ENCODE data around the gene C4orf36.
"Not testable (repeated sequence)": the region's sequence is repeated elsewhere in the genome, so short reads cannot be mapped to it uniquely, and the experiment has no call there.

The C4orf36 gene

DNA sequence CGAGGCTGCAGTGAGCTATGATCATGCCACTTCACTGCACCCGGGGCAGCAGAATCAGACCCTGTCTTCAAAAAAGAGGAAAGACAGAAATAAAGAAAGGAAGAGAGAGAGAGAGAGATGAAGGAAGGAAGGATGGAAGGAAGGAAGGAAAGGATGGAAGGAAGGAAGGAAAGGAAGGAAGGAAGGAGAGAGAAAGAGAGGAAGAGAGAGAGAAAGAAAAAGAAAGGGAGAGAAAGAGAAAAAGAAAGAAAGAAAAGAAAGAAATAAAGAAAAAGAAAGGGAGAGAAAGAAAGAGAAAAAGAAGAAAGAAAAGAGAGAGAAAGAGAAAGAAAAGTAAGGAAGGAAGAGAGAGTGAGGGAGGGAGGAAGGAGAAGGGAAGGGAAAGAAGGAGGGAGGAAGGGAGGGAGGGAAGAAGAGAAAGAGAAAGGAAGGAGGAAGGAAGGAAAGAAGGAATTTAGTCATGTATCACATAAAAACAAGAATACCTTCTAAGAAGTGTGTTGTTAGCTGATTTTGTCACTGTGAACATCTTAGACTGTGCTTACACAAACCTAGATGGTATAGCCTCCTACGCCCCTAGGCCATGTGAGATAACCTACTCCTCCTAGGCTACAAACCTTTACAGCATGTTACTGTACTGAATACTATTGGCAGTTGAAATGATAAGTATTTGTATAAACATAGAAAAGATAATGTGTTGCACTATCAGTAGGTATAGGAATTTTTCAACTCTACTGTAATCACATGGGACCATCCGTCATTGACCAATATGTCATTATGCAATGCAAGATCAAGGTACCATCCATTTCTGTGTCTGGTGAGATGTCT is 25.2 kb upstream of the C4orf36 start:
- no peak for DNase-seq (ENCODE audit: low spot score)

DNA sequence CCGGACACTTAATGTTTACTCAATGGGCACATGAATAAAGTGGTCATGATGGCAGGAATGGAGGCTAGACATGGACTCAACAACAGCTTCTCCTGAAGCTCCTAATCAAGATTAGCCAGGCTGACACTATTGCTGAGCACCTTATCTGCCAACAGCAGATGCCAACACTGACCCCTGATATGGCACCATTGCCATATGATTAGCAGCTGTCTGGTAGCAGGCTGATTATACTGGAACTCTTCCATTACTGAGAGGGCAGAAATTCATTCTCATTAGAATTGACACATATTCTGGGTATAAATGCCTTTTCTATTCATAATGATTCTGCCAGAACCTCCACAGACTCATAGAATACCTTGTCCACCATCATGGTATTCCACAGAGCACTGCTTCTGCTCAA is 24.2 kb upstream of the C4orf36 start:
- DNase-seq (ENCODE audit: low spot score) = no peak

DNA sequence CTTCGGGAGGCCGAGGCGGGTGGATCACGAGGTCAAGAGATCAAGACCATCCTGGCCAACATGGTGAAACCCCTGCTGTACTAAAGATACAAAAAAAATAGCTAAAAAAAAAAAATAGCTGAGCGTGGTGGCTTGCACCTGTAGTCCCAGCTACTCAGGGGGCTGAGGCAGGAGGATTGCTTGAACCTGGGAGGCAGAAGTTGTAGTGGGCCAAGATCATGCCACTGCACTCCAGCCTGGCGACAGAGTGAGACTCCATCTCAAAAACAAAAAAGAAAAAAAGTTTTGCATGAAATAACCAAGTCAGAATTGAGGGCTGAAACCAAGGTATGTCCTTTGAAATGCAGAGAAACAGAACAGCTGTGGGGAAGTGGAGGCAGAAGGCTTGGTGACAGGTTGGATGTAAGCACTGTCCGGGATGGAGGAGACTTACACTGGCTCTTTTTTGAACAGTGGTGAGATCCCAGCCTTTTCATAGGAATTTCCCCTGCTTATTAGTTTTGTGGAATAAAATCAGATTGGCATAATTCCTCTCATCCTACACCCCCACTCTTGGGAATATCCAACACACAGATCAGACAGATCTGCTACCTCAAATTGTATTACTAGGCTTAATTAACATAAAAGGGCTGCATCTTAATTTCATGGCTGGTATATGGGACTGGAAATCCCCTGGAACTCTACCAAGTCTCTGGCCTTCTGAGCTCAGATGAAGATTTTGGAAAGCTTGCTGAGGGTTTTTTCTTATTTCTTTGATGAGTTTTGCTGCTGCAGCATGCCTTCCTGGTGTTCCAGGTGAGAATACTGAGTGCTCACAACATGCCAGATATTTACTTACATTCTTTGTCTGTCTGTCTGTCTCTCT is 18.8 kb upstream of the C4orf36 start:
- no peak for DNase-seq (ENCODE audit: low spot score)

DNA sequence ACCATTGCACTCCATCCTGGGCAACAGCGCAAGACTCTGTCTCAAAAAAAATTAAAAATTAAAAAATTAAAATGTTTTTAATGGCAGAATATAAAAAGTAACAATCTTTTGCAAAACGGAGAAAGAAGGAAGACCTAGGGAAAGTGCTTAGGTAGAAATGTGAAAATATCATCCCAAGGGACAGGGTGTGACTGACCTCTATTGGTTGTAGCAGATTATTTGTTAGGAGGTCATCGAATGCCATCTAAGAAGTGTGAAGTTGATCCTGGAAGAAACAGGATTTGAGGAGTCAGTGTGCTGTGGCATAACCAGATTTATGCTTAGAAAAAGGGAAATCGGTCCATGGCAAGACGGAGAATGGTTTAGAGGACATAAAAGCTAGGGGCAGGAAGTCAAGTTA is 18.1 kb upstream of the C4orf36 start:
- no peak for DNase-seq (ENCODE audit: low spot score)

DNA sequence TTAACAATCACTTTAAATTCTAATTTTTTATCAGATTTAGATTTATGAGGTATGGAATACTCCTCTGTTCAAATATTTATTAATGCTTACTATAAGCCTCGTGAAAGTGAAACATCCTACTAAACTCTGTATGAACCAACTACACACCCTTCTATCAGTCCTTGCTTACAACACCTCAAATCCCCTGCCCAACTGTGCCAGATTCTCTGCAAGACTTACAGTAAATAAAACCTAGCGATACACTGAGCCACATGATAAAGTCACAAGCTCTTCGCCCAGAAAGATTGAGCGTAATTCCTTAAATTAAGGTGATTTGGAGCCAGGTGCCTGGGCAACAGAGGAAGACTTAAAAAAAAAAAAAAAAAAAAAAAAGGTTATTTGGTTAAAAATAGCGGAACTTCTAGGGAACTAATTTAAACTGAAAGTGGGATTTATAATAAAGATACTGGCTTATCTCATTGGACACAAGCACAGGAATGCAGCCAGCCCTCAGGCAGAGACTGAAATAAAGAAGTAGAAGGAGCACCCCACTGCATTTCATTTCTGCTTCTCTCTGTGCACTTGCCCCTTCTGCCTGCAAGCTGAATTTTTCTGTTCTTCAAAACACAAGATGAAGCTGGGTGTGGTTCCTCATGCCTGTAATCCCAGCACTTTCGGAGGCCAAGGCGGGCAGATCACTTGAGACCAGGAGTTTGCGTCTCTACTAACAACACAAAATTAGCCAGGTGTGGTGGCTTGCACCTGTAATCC is 17.5 kb upstream of the C4orf36 start:
- no peak for DNase-seq (ENCODE audit: low spot score)

DNA sequence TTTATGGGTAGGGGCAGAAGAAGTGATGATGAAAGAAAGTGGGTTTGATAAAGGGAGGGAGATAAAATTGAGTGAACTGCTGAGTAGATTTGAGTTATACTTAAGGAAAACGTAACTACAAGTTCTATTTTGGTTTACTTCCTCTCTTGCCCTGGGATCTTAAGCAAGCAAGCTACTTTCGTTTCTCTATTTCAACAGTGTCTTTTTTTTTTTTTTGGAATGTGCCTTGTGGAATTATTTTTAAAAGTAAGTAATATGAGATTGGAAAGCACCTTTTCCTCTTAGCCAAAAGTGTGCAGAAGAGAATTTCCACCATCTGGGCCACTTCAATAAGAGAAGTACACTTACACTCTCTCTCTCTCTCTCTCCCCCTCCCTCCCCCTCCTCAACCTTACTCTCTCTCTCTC is 16.0 kb upstream of the C4orf36 start:
- no peak for DNase-seq (ENCODE audit: low spot score)

DNA sequence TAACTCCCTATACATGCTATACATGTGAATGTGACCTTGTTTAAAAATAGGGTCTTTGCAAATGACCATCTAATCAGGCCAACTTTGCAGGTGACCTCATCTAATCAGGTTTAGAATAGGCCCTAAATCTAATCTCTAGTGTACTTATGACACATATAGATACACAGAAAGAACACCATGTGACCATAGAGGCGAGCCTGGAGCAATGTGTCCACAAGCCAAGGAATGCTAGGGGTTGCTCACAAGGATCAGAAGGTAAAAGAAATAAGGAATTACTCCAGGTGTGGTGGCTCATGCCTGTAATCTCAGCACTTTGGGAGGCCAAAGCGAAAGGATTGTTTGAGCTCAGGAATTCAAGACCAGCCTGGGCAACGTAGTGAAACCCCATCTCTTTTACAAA is 9.6 kb upstream of the C4orf36 start:
- no peak for DNase-seq (ENCODE audit: low spot score)

DNA sequence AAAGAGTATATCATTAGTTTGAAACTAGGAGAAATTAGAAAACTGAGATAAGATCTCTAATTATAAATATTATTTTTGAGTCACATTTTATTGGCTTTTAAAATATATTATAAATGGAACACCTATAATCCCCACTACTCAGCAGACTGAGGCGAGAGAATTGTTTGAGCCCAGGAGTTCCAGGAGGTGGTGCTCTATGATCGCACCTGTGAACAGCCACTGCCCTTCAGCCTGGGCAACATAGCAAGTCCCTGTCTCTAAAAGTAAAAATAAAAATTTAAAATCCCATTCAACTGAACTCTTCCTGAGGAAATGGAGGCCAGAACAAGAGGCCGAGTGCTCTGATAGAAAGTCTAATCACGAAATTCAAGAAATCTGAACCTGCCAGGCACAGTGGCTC is 6.3 kb upstream of the C4orf36 start:
- no peak for DNase-seq (ENCODE audit: low spot score)

DNA sequence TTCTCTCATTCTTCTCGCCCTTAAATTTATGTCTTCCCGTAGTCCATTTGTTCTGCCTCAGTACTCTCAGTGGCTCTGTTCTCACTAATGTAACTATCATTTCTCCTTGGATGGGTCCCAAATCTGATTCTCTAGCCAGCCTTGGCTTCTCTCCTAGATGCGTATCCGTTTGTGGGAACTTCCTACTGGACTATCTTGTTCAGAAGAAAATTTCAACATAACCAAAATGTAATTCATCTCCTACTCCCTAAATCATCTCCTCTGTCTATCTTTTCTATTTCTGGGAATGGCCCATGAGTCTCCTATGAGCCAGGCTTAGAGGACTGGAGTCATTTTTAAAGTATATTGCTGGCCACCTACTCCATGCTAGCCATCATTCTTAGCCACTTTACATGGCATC is 4.4 kb upstream of the C4orf36 start:
- no peak for DNase-seq (ENCODE audit: low spot score)

DNA sequence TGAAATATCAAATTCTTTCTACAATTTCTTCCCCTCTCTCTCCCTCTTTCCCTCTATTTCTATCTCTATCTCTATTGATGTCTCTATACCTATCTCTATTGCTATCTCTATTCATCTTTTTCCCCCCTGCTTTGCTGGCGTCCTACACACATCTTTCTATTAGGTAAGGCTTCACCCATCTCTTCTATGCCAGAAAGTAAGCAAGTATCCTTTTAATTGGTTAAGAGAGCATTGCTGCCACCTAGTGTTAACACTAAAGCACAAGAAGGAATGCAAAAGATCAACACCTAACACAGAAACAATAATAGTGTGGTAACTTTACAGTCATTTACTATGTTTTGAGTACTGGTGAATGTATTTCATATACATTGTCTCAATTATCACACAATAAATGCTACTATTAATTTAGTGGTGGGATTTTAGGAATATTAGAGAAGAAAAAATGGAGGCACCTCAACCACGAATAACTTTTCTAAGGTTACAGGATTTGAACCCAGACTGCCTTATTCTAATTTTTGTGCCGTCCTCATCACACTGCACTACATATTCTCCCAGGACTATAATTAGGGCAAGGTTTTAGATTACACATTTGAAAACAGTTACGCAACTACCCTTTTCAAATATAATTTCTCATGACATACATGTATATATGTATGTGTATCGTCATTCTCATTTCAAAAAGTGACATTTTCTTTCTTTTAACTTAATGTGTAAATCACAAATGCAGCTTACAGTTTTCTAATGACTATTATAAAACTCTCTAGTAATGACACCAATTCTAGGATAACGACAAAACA is 3.7 kb upstream of the C4orf36 start:
- peak; percentile 39 for DNase-seq (ENCODE audit: low spot score)

DNA sequence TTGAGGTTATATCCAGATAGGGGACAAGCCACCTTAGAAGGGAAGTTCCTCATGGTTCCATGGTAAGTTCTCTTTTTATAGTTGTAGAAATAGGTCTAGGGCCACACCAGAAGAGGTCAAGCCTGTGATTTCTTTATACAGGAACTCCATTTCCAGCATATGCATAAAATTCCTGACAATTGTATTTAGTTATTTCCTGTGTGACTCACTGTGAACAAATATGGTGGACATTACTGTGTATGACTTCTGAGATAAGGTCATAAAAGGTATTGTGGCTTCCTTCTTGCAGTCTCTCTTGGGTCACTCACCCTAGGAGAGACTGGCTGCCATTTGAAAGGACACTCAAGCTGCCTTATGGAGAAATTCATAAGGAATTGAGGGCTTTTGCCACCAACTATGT is 2.2 kb upstream of the C4orf36 start:
- no peak for DNase-seq (ENCODE audit: low spot score)

DNA sequence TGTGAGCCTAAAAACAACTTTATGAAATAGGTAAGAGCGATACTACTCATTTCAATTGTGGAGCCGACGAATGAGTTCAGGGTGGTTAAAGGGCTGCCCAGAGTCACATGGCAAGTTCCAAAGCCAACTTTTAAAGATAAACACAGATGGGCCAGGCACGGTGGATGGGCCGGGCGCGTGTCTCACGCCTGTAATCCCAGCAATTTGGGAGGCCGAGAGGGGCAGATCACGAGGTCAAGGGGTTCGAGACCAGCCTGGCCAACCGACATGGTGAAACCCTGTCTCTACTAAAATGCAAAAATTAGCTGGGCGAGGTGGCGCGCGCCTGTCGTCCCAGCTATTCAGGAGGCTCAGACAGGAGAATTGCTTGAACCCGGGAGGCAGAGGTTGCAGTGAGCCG is 914 bp upstream of the C4orf36 start:
- DNase-seq (ENCODE audit: low spot score) = no peak

DNA sequence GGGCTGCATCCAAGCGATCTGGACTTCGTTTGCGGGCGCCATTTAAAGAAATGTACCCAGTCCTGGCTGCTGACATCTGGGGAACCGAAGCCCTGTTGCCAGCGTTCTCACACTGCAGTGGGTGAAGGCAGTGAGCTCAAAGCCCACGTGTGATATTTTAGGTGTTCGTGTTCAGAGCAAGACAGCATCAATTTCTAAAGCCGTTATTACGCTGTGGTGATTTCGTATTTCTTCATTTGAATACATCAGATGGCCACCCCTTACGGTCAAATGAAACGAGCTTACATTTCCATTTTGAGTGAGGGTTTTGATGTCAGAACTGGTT is 376 bp upstream of the C4orf36 start:
- no peak for DNase-seq (ENCODE audit: low spot score)

DNA sequence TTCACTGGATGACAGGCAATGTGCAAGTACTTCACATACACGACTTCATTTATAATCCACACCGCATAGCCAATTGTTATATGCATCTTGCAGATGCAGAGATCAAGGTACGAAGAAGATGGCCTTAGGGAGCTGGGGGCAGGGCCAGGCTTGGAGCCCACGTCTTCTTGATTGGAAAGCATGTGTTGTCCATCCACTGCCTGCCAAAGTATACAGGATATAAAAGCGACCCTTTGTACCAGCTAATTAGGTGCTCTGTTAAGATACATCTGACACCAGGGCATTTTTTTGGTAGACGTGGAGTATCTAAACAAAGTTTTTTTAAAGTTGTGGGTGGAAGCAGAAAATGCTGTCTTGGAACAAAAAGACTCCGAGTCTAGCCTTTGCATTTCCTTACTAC is 1.4 kb downstream of the C4orf36 start:
- DNase-seq (ENCODE audit: low spot score) = no peak

DNA sequence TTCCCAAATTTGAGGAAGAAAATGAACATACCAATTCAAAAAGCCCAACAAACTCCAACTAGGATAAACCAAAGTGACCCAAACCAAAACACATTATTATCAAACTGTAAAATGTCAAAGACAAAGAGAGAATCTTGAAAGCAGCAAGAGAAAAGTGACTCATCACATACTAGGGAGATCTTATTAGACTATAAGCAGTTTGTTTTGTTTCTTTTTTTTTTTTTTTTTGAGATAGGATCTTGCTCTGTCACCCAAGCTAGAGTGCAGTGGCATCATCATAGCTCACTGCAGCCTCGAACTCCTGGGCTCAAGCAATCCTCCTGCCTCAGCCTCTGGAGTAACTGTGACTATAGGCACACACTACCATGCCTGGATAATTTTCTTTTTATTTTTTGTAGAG is 12.6 kb downstream of the C4orf36 start:
- no peak for DNase-seq (ENCODE audit: low spot score)

DNA sequence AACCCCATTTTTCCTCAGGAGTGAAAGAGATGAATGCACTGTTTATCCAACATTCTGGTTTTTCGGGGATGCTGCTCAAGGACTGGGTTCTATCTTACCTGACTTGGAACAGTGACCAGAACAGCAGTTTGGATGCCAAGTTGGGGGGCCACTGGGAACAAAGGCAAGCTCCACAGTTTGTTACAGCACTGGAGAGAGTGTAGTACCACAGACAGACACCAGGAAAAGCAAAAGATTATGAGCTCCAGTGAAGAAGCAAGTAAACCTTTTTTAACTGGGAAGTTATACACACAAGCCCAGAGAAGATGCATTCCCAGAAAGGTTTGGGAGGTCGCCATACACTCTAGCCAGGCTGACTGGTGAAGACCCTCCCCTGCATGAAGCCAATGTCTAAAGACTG is 13.6 kb downstream of the C4orf36 start:
- DNase-seq (ENCODE audit: low spot score) = no peak

DNA sequence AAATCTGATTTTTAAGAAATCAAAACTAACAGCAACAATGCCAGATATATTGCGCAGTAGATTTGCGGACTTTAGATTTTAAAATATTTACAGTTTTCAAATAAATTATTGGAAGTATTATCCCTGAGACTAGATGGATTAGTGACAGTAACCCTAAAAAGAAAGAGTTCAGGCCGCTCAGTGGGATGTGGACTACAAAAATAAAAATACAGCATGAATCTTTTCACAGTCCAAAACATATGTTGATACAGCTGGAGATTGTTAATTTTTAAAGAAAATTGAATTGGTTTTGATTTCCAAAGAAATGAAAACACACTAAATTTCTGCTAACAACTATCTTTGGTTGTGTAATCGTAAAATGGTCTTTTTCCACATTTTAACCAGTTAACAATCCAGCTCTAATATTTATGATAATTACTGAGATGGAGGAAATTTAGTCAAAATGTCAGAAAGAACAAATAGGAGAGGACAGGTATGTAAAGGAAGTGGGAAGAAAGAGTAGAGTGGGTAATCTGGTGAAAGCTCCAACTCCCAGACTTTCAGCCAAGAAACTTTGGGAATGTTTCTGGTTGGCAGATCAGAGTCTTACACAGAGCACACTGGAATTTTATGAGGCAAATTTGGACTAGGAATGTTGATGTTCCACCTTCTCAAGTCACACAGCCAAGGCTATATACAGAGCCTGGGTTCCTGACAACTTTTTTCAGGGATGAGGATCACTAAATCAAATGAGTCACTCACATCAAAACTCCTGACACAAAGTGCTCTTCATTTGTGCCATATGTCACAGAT is 15.1 kb downstream of the C4orf36 start:
- no peak for DNase-seq (ENCODE audit: low spot score)

DNA sequence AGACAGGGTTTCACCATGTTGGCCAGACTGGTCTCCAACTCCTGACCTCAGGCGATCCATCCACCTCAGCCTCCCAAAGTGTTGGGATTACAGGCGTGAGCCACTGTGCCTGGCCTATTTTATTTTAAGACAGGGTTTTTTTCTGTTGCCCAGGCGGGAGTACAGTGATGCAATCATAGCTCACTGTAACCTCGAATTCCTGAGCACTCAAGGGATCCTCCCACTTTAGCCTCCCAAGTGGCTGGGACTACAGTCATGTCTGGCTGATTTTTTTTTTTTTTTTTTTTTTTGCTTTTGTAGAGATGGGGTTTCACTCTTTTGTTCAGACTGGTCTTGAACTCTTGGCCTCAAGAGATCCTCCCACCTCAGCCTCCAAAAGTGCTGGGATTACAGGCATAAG is 16.8 kb downstream of the C4orf36 start:
- not testable (repeated sequence) for DNase-seq (ENCODE audit: low spot score)

DNA sequence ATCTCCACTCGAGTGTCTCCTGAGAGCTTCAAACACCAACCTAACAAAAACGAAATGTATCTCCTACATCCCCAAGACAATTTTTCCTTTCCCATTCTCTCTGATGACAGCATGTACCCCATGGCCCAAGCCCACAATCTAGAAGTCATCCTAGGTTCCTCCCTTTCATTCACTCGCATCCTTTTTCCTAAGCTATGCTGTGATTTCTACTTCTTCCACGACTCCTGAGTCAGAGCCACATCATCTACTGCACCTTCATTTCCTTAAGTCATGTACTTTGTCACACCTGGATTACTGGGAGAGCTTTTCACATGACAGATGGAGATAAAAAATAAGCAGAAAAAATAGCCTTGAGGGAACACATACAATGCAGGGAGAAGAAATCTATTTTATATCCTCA is 20.1 kb downstream of the C4orf36 start:
- no peak for DNase-seq (ENCODE audit: low spot score)

DNA sequence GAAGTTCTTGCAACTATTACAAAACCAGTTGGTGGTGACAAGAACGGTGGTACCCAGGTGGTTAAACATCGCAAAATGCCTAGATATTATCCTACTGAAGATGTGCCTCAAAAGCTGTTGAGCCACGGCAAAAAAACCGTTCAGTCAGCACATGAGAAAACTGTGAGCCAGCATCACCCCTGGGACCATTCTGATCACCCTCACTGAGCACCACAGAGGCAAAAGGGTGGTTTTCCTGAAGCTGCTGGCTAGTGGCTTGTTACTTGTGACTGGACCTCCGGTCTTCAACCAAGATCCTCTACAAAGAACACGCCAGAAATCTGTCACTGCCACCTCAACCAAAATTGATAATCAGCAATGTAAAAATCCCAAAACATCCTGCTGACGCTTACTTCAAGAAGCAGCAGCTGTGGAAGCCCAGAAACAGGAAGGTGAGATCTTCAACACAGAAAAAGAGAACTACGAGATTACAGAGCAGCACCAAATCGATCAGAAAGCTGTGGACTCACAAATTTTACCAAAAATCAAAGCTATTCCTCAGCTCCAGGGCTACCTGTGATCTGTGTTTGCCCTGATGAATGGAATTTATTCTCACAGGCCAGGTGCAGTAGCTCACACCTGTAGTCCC is 21.7 kb downstream of the C4orf36 start:
- DNase-seq (ENCODE audit: low spot score) = no peak
